BJ (cell line): ENCODE measurements around the gene ZNF277. TPM values are rescaled to one million over a fixed set of nuclear protein-coding genes. Genes with fewer than 3 reads are reported as not detected.

ENCODE experiments used
- CTCF ChIA-PET: fragments of 350-600 bp; formaldehyde crosslinking; extraction: SDS; loops from one replicate; lab custom pipeline; 2021; ENCODE audit warnings: antibody characterized with exemption, inconsistent platforms; lab: Yijun Ruan, JAX
- POLR2A ChIA-PET: fragments of 300-600 bp; sonication (Branson Sonifier 250); formaldehyde crosslinking; extraction: SDS; loops from one replicate; lab custom pipeline; 2021; ENCODE audit warnings: antibody characterized with exemption; lab: Charles Lee
- DNase-seq: peaks from one replicate; pipeline ENCODE4 v3.0.0-alpha.2; 2011; ENCODE audit warnings: low read depth
- H3K27me3 ChIP-seq: 2 replicates; pipeline ENCODE4 v1.6.0; 2011; ENCODE audit warnings: low read length; ENCODE audit not compliant: control insufficient read depth, insufficient read depth
- H3K36me3 ChIP-seq: 2 replicates; pipeline ENCODE4 v1.5.1; 2011; ENCODE audit warnings: low read length; ENCODE audit not compliant: control insufficient read depth, insufficient read depth
- H3K4me3 ChIP-seq: 2 replicates; pipeline ENCODE4 v1.5.1; 2011; ENCODE audit warnings: low read depth, mild to moderate bottlenecking, control low read depth, low read length
- polyA plus RNA-seq: library from polyadenylated mRNA; depleted of rRNA; stranded (reverse); fragments of >200 nt; gene quantifications from 2 replicates; pipeline ENCODE4 v1.2.3, GENCODE V29; 2011
- TF ChIP-seq, protein P1 (sequence below): IDR thresholded peaks from 2 replicates; pipeline ENCODE4 v1.5.1; 2011; ENCODE audit warnings: low read depth, mild to moderate bottlenecking, control low read depth, inconsistent platforms, low read length, moderate library complexity; ENCODE audit not compliant: insufficient read depth

The ZNF277 gene
- polyA plus RNA-seq, 1 experiment = 10.0 TPM

DNA sequence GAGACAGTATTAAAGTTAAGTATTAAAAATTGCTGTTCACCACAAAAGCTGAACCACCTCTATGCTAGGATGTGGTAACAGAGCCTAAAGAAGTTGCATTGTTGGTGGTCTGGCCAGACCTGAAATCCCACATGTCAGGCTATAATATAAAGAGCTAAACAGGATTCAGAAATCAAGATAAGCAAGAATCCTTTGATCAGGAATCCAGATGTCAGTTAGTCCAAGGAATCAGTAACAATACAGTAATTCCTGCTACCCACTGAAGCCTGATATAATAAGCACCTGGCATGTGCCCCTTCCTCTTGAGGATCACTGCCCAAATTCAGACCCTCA lies 48.9 kb downstream of the ZNF277 start:
- CTCF ChIA-PET = no interaction called here
- Histone ChIP-seq H3K36me3 (no peaks in the 10 kb centered on the region), H3K27me3 (no peaks in the 10 kb centered on the region), H3K4me3 (no peak overlapping the region)
- DNase-seq = no peak
- POLR2A ChIA-PET = no interaction called here
- TF ChIP-seq, protein P1, sequence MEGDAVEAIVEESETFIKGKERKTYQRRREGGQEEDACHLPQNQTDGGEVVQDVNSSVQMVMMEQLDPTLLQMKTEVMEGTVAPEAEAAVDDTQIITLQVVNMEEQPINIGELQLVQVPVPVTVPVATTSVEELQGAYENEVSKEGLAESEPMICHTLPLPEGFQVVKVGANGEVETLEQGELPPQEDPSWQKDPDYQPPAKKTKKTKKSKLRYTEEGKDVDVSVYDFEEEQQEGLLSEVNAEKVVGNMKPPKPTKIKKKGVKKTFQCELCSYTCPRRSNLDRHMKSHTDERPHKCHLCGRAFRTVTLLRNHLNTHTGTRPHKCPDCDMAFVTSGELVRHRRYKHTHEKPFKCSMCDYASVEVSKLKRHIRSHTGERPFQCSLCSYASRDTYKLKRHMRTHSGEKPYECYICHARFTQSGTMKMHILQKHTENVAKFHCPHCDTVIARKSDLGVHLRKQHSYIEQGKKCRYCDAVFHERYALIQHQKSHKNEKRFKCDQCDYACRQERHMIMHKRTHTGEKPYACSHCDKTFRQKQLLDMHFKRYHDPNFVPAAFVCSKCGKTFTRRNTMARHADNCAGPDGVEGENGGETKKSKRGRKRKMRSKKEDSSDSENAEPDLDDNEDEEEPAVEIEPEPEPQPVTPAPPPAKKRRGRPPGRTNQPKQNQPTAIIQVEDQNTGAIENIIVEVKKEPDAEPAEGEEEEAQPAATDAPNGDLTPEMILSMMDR = no peak

DNA sequence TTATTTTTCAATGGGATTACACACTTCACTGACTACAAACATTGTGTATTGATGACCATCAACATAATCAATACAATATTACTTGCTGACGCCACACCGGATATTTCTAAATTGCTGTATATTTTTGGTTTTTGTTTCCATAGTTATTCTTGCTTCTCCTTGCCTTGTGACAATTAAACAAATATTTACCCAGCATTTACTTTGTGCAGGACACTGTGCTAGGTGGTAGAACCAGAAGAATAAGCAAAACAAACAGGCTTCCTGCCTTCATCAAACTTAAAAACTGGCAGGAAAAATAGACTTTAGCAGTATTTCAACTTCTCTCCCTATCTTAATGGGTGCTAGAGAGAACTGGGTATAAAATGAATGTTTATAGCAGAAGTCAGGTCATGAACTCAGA lies 50.6 kb downstream of the ZNF277 start:
- no peak for DNase-seq
- H3K36me3 ChIP-seq = no peaks in the 10 kb centered on the region
- TF ChIP-seq, protein P1 = no peak
- no peaks in the 10 kb centered on the region for H3K27me3 ChIP-seq
- no peak overlapping the region for H3K4me3 ChIP-seq
- CTCF ChIA-PET = no interaction called here
- POLR2A ChIA-PET = no interaction called here

DNA sequence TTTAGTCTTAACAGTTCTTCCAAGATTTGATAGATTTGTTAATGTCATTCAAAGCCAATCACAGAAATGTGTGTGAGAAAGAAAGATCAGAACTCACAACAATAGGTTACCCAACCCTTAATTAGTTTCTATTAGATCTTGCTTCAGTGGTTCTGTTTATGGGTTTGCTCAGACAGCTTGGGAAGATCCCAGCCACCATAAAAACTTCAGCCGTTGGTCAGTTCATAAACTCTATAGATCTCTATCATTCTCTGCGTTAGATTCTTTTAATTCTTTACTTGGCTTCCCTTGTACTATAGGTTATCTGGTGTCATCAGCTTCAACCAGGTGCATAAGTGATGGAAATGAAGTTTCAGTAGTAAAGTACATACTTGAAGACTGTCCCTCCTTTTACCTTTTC lies 54.4 kb downstream of the ZNF277 start:
- CTCF ChIA-PET = interaction anchor here (1.0 kb wide), 1 partner anchor 10 kb away, joined by 3 read pairs; no protein-coding TSS in a partner anchor
- POLR2A ChIA-PET = no interaction called here
- TF ChIP-seq, protein P1 = no peak
- DNase-seq = no peak
- no peaks in the 10 kb centered on the region for H3K36me3 ChIP-seq
- H3K27me3 ChIP-seq = no peaks in the 10 kb centered on the region
- H3K4me3 ChIP-seq = no peak overlapping the region

DNA sequence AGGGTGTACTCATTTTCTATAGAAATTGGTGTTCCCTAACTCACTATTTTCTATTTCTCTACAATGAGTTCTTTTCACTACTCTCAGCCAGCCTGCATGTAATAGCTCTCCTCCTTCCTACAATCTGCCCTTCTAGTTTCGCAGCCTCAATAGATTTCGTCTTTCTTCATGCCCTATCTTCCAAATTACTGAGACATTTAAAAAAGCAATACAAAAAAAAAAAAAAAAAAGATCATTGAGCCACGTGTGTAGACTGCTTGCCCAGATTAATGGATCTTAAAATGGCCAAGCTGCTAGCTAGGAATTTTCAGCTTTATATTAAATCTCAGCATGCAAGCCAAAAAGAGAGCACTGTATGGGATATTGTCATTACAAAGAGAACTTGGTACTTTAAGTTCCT lies 55.5 kb downstream of the ZNF277 start:
- Histone ChIP-seq H3K4me3 (no peak overlapping the region), H3K36me3 (no peaks in the 10 kb centered on the region), H3K27me3 (no peaks in the 10 kb centered on the region)
- no peak for DNase-seq
- TF ChIP-seq, protein P1 = no peak
- ChIA-PET POLR2A (no interaction called here), CTCF (interaction anchor here (1.0 kb wide), 1 partner anchor 11 kb away, joined by 3 read pairs; no protein-coding TSS in a partner anchor)

DNA sequence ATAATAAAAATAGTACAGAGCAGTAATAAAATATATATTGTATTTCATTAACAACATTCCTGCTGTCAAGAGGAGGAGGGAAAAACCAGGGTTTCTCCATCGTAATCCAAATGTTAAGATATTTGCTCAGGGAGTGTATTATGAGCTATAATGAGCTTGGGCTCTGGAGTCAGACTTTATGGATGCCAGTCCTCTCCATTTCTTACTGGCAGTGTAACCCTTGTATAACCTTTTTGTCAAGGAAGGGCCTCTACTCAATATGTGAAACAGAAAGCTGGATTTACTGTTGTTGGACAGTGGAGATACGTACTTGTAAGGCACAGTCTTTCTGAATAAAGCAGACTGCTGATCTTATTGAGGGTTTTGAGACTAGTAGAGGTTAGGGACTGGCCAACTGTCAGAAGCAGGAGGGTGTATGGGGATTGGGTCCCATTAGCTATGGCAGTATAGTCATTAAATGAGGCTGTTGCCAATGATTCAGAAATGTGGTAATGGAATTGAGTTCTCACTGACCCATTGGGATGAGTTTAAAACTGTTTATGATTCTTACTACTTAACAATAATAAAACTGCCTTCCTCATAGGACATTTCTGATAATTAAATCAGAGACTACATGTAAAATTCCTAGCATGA lies 56.5 kb downstream of the ZNF277 start:
- H3K27me3 ChIP-seq = no peaks in the 10 kb centered on the region
- TF ChIP-seq, protein P1 = no peak
- POLR2A ChIA-PET = no interaction called here
- no peaks in the 10 kb centered on the region for H3K36me3 ChIP-seq
- no peak for DNase-seq
- no peak overlapping the region for H3K4me3 ChIP-seq
- CTCF ChIA-PET = interaction anchor here (0.8 kb wide), 1 partner anchor 11 kb away, joined by 3 read pairs; no protein-coding TSS in a partner anchor
